Calu3 (cell line): ENCODE measurements around the gene ZFPM1. TPM values are rescaled to one million over a fixed set of nuclear protein-coding genes. Genes with fewer than 3 reads are reported as not detected.
"Not testable (repeated sequence)": the region's sequence is repeated elsewhere in the genome, so short reads cannot be mapped to it uniquely, and the experiment has no call there.

ENCODE experiments used
- BruUV-seq: library from RNA; stranded (reverse); fragments of 400-500 nt; replicated peaks from 2 replicates; lab custom pipeline; 2021; lab: Mats Ljungman, UMichigan
- CTCF ChIA-PET: fragments of 300-600 bp; sonication (Branson Sonifier 250); formaldehyde crosslinking; loops from one replicate; lab custom pipeline; 2022; ENCODE audit warnings: antibody characterized with exemption; lab: Charles Lee
- DNase-seq: peaks from one replicate; pipeline ENCODE4 v3.0.0; 2022
- H3K27ac Mint-ChIP-seq: one replicate; pipeline ENCODE4 v1.8.0; 2022; ENCODE audit warnings: mixed read lengths; ENCODE audit not compliant: unreplicated experiment
- H3K27me3 Mint-ChIP-seq: one replicate; pipeline ENCODE4 v1.8.0; 2022; ENCODE audit warnings: mixed read lengths; ENCODE audit not compliant: unreplicated experiment
- H3K36me3 Mint-ChIP-seq: one replicate; pipeline ENCODE4 v1.8.0; 2022; ENCODE audit warnings: mild to moderate bottlenecking, moderate library complexity, mixed read lengths; ENCODE audit not compliant: insufficient read depth, unreplicated experiment
- H3K4me1 Mint-ChIP-seq: one replicate; pipeline ENCODE4 v1.8.0; 2022; ENCODE audit warnings: mild to moderate bottlenecking, low read depth, mixed read lengths; ENCODE audit not compliant: unreplicated experiment
- H3K4me3 Mint-ChIP-seq: one replicate; pipeline ENCODE4 v1.8.0; 2022; ENCODE audit warnings: mild to moderate bottlenecking, low read depth, moderate library complexity, mixed read lengths; ENCODE audit not compliant: unreplicated experiment
- H3K9me3 Mint-ChIP-seq: one replicate; pipeline ENCODE4 v1.8.0; 2022; ENCODE audit warnings: low read depth, mixed read lengths; ENCODE audit not compliant: unreplicated experiment
- CTCF ChIP-seq: fragments of 200-600 bp; IDR thresholded peaks from one replicate; pipeline ENCODE4 v1.8.0; 2022; ENCODE audit warnings: antibody characterized with exemption; ENCODE audit not compliant: unreplicated experiment
- intact Hi-C: fragments of 100-400 bp; cut with micrococcal nuclease; formaldehyde crosslinking; loops from one replicate; pipeline ENCODE4 v1.10.0; 2022; ENCODE audit not compliant: unreplicated experiment
- total RNA-seq: library from RNA; stranded (reverse); gene quantifications from 2 replicates; pipeline ENCODE4 v1.2.3, GENCODE V29; 2022

The ZFPM1 gene
- total RNA-seq, 1 experiment from 2014 or later, result 3.1 TPM

GRCh38 chr16:88408561-88409142 is 44.4 kb upstream of the ZFPM1 start:
- intact Hi-C loops, result no loop called here
- no peak overlapping the region for H3K4me3 Mint-ChIP-seq
- peaks cover 8% of the 10 kb centered on the region for H3K4me1 Mint-ChIP-seq
- no peak overlapping the region for H3K27ac Mint-ChIP-seq
- H3K9me3 Mint-ChIP-seq, result no peaks in the 10 kb centered on the region
- no peaks in the 10 kb centered on the region for H3K36me3 Mint-ChIP-seq
- no TSS peak for BruUV-seq
- no peak for TF ChIP-seq CTCF
- peaks cover 73% of the 10 kb centered on the region for H3K27me3 Mint-ChIP-seq
- CTCF ChIA-PET, result no interaction called here
- DNase-seq, result no peak

GRCh38 chr16:88409296-88410065 is 43.6 kb upstream of the ZFPM1 start:
- intact Hi-C loops, result no loop called here
- CTCF ChIA-PET, result no interaction called here
- Mint-ChIP-seq H3K9me3 (no peaks in the 10 kb centered on the region), H3K27me3 (peaks cover 64% of the 10 kb centered on the region), H3K27ac (no peak overlapping the region), H3K36me3 (no peaks in the 10 kb centered on the region), H3K4me3 (no peak overlapping the region), H3K4me1 (peaks cover 2% of the 10 kb centered on the region)
- no TSS peak for BruUV-seq
- TF ChIP-seq CTCF, result no peak
- no peak for DNase-seq

GRCh38 chr16:88410297-88410968 is 42.6 kb upstream of the ZFPM1 start:
- H3K4me3 Mint-ChIP-seq, H3K4me1 Mint-ChIP-seq, H3K36me3 Mint-ChIP-seq, H3K9me3 Mint-ChIP-seq, H3K27ac Mint-ChIP-seq, DNase-seq, CTCF ChIA-PET, intact Hi-C loops, BruUV-seq: not testable (repeated sequence)
- peaks cover 55% of the 10 kb centered on the region for H3K27me3 Mint-ChIP-seq

- no TSS peak for BruUV-seq
- Mint-ChIP-seq H3K27ac (no peak overlapping the region), H3K9me3 (no peaks in the 10 kb centered on the region), H3K4me3 (no peak overlapping the region), H3K36me3 (no peaks in the 10 kb centered on the region), H3K4me1 (no peaks in the 10 kb centered on the region), H3K27me3 (peaks cover 42% of the 10 kb centered on the region)
- no peak for DNase-seq
- CTCF ChIA-PET, result interaction anchor here (0.6 kb wide), 1 partner anchor 27 kb away, joined by 3 read pairs; no protein-coding TSS in a partner anchor
- no peak for TF ChIP-seq CTCF
- intact Hi-C loops, result no loop called here
These were observed 41.0 kb upstream of the ZFPM1 start for GRCh38 chr16:88411951-88412576.
